Chondrocyte (in vitro differentiated cells): ENCODE data around the gene RBM19. TPM values are rescaled to one million over a fixed set of nuclear protein-coding genes. Genes with fewer than 3 reads are reported as not detected.

ENCODE experiments used
- DNase-seq: peaks from one replicate; pipeline ENCODE4 v3.0.0; 2021; ENCODE audit warnings: mixed read lengths, low spot score
- H3K27ac Mint-ChIP-seq: one replicate; pipeline ENCODE4 v1.8.0; 2021; ENCODE audit warnings: mild to moderate bottlenecking, moderate library complexity, mixed read lengths; ENCODE audit not compliant: unreplicated experiment
- H3K27me3 Mint-ChIP-seq: 2 replicates; pipeline ENCODE4 v1.8.0; 2021; ENCODE audit warnings: low read depth, mixed read lengths
- H3K36me3 Mint-ChIP-seq: 2 replicates; pipeline ENCODE4 v1.8.0; 2021; ENCODE audit warnings: low read depth, mixed read lengths
- H3K4me1 Mint-ChIP-seq: 2 replicates; pipeline ENCODE4 v1.8.0; 2021; ENCODE audit warnings: low read depth, mild to moderate bottlenecking, mixed read lengths
- H3K4me3 Mint-ChIP-seq: one replicate; pipeline ENCODE4 v1.8.0; 2021; ENCODE audit warnings: mild to moderate bottlenecking, moderate library complexity, mixed read lengths; ENCODE audit not compliant: unreplicated experiment
- H3K9me3 Mint-ChIP-seq: 2 replicates; pipeline ENCODE4 v1.8.0; 2021; ENCODE audit warnings: low read depth, mixed read lengths
- total RNA-seq: library from RNA; stranded (reverse); gene quantifications from 3 replicates; pipeline ENCODE4 v1.2.1, GENCODE V29; 2021
- TF ChIP-seq, protein P1 (sequence below): fragments of 200-600 bp; sonication (generic); IDR thresholded peaks from 2 replicates; pipeline ENCODE4 v1.5.0; 2021; ENCODE audit warnings: antibody characterized with exemption, mild to moderate bottlenecking, moderate library complexity

Gene RBM19
- total RNA-seq, 1 donor from 2014 or later, result 16.2 TPM

DNA sequence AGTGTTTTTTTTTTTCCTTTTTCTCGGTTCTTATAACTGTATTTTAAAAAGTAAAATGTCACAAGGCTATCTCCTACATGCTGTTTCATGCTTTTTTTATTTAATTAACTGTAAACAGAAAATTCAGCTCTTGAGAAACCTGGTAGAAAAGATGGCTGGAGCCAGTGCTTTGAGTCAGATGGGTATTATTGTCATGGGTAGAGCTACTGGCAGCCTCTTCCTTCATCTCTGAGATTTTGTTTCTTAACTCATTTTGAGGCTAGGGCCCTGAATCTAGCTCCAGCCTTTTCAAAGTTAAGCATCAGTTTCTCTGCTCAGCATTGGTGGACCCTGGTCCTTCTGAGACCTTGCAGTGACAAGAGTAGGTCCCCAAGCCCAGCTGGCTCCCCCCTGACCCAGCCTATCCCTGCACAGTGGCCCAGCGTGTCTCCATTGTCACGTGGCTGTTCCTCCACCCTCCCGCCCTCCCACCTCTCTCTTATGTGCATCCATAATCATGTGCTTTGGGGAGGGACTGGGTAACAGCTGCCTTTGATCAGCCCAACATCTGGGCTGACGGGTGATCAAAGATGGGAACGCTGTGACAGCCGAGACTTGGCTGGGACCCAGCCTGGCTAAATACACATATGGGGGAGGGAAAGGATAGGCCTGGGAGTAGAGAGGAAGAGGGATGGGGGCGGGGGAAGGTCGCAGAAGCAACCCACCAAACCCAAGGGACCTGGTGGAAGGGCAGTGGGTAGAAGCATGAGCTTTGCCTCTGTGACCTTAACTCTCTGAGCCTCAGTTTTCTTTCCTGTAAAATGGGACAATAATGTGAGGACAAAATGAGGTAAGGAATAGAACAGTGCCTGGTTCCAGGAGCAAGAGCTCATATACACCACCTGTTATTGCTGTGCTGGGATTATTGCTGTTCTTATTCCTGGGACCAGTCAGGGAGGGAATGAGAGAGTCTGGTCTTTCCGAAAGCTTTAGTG is 24.4 kb upstream of the RBM19 start:
- no peak for DNase-seq
- H3K4me1 Mint-ChIP-seq, result no peaks in the 10 kb centered on the region
- H3K27ac Mint-ChIP-seq, result no peak overlapping the region
- peaks cover 46% of the 10 kb centered on the region for H3K27me3 Mint-ChIP-seq
- TF ChIP-seq, protein P1, sequence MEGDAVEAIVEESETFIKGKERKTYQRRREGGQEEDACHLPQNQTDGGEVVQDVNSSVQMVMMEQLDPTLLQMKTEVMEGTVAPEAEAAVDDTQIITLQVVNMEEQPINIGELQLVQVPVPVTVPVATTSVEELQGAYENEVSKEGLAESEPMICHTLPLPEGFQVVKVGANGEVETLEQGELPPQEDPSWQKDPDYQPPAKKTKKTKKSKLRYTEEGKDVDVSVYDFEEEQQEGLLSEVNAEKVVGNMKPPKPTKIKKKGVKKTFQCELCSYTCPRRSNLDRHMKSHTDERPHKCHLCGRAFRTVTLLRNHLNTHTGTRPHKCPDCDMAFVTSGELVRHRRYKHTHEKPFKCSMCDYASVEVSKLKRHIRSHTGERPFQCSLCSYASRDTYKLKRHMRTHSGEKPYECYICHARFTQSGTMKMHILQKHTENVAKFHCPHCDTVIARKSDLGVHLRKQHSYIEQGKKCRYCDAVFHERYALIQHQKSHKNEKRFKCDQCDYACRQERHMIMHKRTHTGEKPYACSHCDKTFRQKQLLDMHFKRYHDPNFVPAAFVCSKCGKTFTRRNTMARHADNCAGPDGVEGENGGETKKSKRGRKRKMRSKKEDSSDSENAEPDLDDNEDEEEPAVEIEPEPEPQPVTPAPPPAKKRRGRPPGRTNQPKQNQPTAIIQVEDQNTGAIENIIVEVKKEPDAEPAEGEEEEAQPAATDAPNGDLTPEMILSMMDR, result no peak
- H3K4me3 Mint-ChIP-seq, result no peak overlapping the region
- H3K9me3 Mint-ChIP-seq, result no peaks in the 10 kb centered on the region
- H3K36me3 Mint-ChIP-seq, result no peaks in the 10 kb centered on the region

DNA sequence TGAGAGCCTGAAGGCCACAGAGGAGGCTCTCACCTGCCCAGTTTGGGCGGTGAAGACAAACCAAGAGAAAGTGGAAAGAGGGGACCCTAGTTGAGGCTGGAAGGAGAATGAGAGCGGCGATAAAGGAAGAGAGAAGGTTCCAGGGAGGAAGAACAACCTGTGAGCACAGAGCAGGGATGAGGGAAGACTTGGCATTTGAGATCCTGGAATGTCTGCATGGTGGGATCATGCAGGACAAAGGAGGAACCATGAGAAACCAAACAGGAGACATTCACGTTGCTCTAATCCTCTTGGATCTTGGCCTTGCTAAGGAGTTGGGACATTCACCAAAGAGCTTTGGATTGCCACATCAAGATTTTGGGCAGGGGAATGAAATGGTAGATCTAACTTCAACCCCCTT is 22.9 kb upstream of the RBM19 start:
- Mint-ChIP-seq H3K9me3 (no peaks in the 10 kb centered on the region), H3K4me3 (no peak overlapping the region), H3K36me3 (no peaks in the 10 kb centered on the region), H3K27ac (no peak overlapping the region), H3K27me3 (peaks cover 42% of the 10 kb centered on the region), H3K4me1 (no peaks in the 10 kb centered on the region)
- no peak for DNase-seq
- TF ChIP-seq, protein P1, result no peak

DNA sequence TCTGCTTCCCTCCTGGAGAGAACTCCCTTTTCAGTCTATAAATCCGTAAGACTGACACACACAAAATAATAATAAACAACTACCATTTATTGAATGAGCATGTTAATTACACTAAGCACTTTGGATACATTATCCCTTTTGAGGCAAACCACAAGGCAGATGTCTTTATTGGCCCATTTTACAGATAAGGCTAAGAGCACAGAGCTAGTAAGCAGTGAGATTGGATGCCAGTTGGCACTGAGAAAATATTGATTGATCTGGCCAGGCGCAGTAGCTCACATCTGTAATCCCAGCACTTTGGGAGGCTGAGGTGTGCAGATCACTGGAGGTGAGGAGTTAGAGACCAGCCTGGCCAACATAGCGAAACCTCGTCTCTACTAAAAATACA is 21.9 kb upstream of the RBM19 start:
- Mint-ChIP-seq H3K4me3 (no peak overlapping the region), H3K36me3 (no peaks in the 10 kb centered on the region), H3K27ac (no peak overlapping the region), H3K4me1 (no peaks in the 10 kb centered on the region), H3K9me3 (no peaks in the 10 kb centered on the region), H3K27me3 (peaks cover 43% of the 10 kb centered on the region)
- no peak for DNase-seq
- TF ChIP-seq, protein P1, result no peak

DNA sequence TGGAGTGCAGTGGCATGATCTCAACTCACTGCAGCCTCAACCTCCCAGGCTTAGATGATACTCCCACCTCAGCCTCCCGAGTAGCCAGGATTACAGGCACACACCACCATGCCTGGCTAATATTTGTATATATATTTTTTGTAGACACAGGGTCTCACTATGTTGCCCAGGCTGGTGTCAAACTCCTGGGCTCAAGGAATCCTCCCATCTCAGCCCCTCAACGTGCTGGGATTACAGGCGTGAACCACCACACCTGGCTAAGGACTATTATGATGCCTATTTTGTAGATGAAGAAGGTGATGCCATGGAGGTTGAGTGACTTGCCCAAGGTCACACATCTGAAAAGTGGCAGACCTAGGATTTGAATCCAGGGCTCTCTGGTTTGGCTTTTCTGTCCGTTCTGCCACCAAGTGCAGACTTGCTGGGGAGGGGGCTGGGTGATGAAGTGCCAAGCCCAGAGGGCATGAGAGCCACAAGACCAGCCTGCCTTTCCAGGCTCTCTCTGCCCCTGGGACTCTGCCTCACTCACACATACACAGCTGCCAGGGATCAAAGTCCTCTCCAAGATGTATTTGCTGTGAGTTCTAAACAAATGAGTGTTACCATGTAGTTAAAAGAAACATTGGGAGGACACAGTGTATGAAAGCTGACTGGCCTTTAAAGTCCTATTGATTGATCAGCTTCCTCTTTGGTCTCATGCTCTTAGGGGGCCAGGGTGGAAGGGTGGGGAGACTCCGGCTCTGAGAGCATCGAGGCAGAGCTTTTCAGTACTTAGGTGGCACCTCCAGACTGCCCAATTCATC is 21.3 kb upstream of the RBM19 start:
- TF ChIP-seq, protein P1, result no peak
- Mint-ChIP-seq H3K27me3 (peaks cover 38% of the 10 kb centered on the region), H3K36me3 (no peaks in the 10 kb centered on the region)

DNA sequence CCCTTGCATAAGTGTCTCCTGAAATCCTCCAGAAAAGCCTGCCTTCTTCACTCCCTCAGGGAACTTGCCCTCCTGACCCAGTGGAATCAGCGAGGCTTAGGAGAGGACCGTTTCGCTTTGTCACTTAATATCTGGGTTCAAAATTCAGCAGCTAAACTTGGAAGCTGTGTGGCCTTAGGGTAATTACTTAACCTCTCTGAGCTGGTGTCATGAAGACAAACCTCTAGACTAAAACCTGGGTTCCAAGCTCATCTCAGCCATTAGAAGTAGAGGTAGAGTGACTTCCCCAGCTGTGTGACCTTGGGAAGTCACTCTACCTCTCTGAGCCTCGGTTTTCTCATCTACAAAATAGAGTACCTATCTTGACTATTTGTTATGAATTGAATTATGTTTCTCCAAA is 18.3 kb upstream of the RBM19 start:
- TF ChIP-seq, protein P1, result no peak
- Mint-ChIP-seq H3K4me1 (no peaks in the 10 kb centered on the region), H3K27ac (no peak overlapping the region), H3K9me3 (no peaks in the 10 kb centered on the region), H3K27me3 (peaks cover 30% of the 10 kb centered on the region), H3K36me3 (no peaks in the 10 kb centered on the region), H3K4me3 (no peak overlapping the region)
- no peak for DNase-seq

More for the DNA sequence above, 21.3 kb upstream of the RBM19 start:
- no peak for DNase-seq
- H3K9me3 Mint-ChIP-seq, result no peaks in the 10 kb centered on the region
- no peaks in the 10 kb centered on the region for H3K4me1 Mint-ChIP-seq
- H3K27ac Mint-ChIP-seq, result no peak overlapping the region
- H3K4me3 Mint-ChIP-seq, result no peak overlapping the region
